Hepatocyte (in vitro differentiated cells): Measurements from ENCODE around the gene PIAS1. TPM values are rescaled to one million over a fixed set of nuclear protein-coding genes. Genes with fewer than 3 reads are reported as not detected.
A peak's percentile ranks its signal among the peaks of the same experiment; 100 is the strongest.

Source experiments
- DNase-seq: peaks from one replicate; pipeline ENCODE4 v3.0.0-alpha.2; 2016; ENCODE audit warnings: low spot score
- H2AFZ ChIP-seq: fragments of 200-600 bp; sonication (generic); 2 replicates; pipeline ENCODE4 v1.6.0; 2016; ENCODE audit warnings: antibody characterized with exemption, mild to moderate bottlenecking
- H3K27ac ChIP-seq: fragments of 200-600 bp; sonication (generic); 2 replicates; pipeline ENCODE4 v1.5.1; 2016; ENCODE audit warnings: mild to moderate bottlenecking
- H3K27me3 ChIP-seq: fragments of 200-600 bp; sonication (generic); 2 replicates; pipeline ENCODE4 v1.6.1; 2016
- H3K36me3 ChIP-seq: fragments of 200-600 bp; sonication (generic); replicated peaks from 2 replicates; pipeline ENCODE4 v1.5.1; 2016; ENCODE audit warnings: low read depth; ENCODE audit not compliant: insufficient read depth
- H3K4me1 ChIP-seq: fragments of 200-600 bp; sonication (generic); 2 replicates; pipeline ENCODE4 v1.5.1; 2016; ENCODE audit warnings: mild to moderate bottlenecking, moderate library complexity; ENCODE audit not compliant: insufficient read depth
- H3K4me2 ChIP-seq: fragments of 200-600 bp; sonication (generic); 2 replicates; pipeline ENCODE4 v1.6.0; 2016
- H3K4me3 ChIP-seq: fragments of 200-600 bp; sonication (generic); 2 replicates; pipeline ENCODE4 v1.5.1; 2016; ENCODE audit warnings: mild to moderate bottlenecking
- H3K79me2 ChIP-seq: fragments of 200-600 bp; sonication (generic); 2 replicates; pipeline ENCODE4 v1.6.0; 2017; ENCODE audit warnings: mild to moderate bottlenecking
- H3K9me2 ChIP-seq: fragments of 200-600 bp; sonication (generic); replicated peaks from 2 replicates; pipeline ENCODE4 v1.6.0; 2017; ENCODE audit warnings: mild to moderate bottlenecking; ENCODE audit not compliant: insufficient read depth
- H3K9me3 ChIP-seq: fragments of 200-600 bp; sonication (generic); 2 replicates; pipeline ENCODE4 v1.5.1; 2016; ENCODE audit warnings: low read depth, mild to moderate bottlenecking
- H4K20me1 ChIP-seq: fragments of 200-600 bp; sonication (generic); 2 replicates; pipeline ENCODE4 v1.6.0; 2016; ENCODE audit warnings: mild to moderate bottlenecking; ENCODE audit not compliant: insufficient read depth, poor library complexity, severe bottlenecking
- CTCF ChIP-seq: fragments of 200-600 bp; sonication (generic); IDR thresholded peaks from 2 replicates; pipeline ENCODE4 v1.5.1; 2016; ENCODE audit warnings: antibody characterized with exemption, mild to moderate bottlenecking; ENCODE audit not compliant: poor library complexity
- EZH2 ChIP-seq: fragments of 200-600 bp; sonication (generic); IDR thresholded peaks from 2 replicates; pipeline ENCODE4 v1.6.1; 2016; ENCODE audit warnings: antibody characterized with exemption, mild to moderate bottlenecking, borderline replicate concordance
- EZH2phosphoT487 ChIP-seq: fragments of 200-600 bp; sonication (generic); IDR thresholded peaks from one replicate; pipeline ENCODE4 v1.6.1; 2018; ENCODE audit warnings: antibody characterized with exemption, mild to moderate bottlenecking, low read depth, moderate library complexity; ENCODE audit not compliant: unreplicated experiment, severe bottlenecking
- WGBS: methylation state at CpG from one replicate; pipeline ENCODE4 v1.1.6; 2016; ENCODE audit warnings: low lambda C conversion rate; ENCODE audit errors: missing lambda C conversion rate; 5-methylcytosine and 5-hydroxymethylcytosine counted together
- polyA plus RNA-seq: library from polyadenylated mRNA; unstranded; fragments of >200 nt; fragmentation: Nextera tagmentation; extraction: Ambion mirVana; gene quantifications from 2 replicates; pipeline ENCODE4 v1.2.1, GENCODE V29; 2016
- total RNA-seq: library from RNA; depleted of rRNA; stranded (reverse); fragments of >200 nt; gene quantifications from 2 replicates; pipeline ENCODE4 v1.2.3, GENCODE V29; 2014

PIAS1 gene
- total and polyA plus RNA-seq, 2 experiments from 2014 or later, result 22.6 to 45.4 TPM

GRCh38 chr15:68014219-68014618, 39.9 kb upstream of the PIAS1 start:
- no peak for TF ChIP-seq CTCF
- TF ChIP-seq EZH2phosphoT487, result no peak
- no peak for TF ChIP-seq EZH2
- H3K4me2 ChIP-seq, result no peak overlapping the region
- WGBS, result 92% methylated on average over 1 of the region's 1 CpG
- H3K79me2 ChIP-seq, result no peaks in the 10 kb centered on the region
- no peaks in the 10 kb centered on the region for H3K4me1 ChIP-seq
- no peak for DNase-seq
- no peaks in the 10 kb centered on the region for H3K27me3 ChIP-seq
- no peak overlapping the region for H2AFZ ChIP-seq
- H3K9me2 ChIP-seq, result no peaks in the 10 kb centered on the region
- no peaks in the 10 kb centered on the region for H3K36me3 ChIP-seq
- no peaks in the 10 kb centered on the region for H4K20me1 ChIP-seq
- H3K27ac ChIP-seq, result no peak overlapping the region
- H3K4me3 ChIP-seq, result no peak overlapping the region
- no peaks in the 10 kb centered on the region for H3K9me3 ChIP-seq

GRCh38 chr15:68015244-68015643, 38.9 kb upstream of the PIAS1 start:
- Histone ChIP-seq H3K79me2 (no peaks in the 10 kb centered on the region), H3K27me3 (no peaks in the 10 kb centered on the region), H3K9me2 (no peaks in the 10 kb centered on the region), H3K36me3 (no peaks in the 10 kb centered on the region), H3K4me1 (no peaks in the 10 kb centered on the region), H3K27ac (no peak overlapping the region), H3K4me3 (no peak overlapping the region), H3K4me2 (no peak overlapping the region), H3K9me3 (no peaks in the 10 kb centered on the region), H2AFZ (no peak overlapping the region), H4K20me1 (no peaks in the 10 kb centered on the region)
- TF ChIP-seq EZH2phosphoT487, result no peak
- TF ChIP-seq CTCF, result no peak
- no peak for TF ChIP-seq EZH2
- 76% methylated on average over 3 of the region's 3 CpGs for WGBS
- no peak for DNase-seq

- Histone ChIP-seq H3K79me2 (no peaks in the 10 kb centered on the region), H4K20me1 (no peaks in the 10 kb centered on the region), H3K36me3 (no peaks in the 10 kb centered on the region), H3K4me2 (no peak overlapping the region), H3K4me1 (no peaks in the 10 kb centered on the region), H2AFZ (no peak overlapping the region), H3K27ac (peak overlapping the region; percentile 86), H3K9me3 (no peaks in the 10 kb centered on the region), H3K27me3 (no peaks in the 10 kb centered on the region), H3K9me2 (no peaks in the 10 kb centered on the region), H3K4me3 (no peak overlapping the region)
- peak; percentile 60 for DNase-seq
- TF ChIP-seq EZH2phosphoT487, result no peak
- no peak for TF ChIP-seq CTCF
- no peak for TF ChIP-seq EZH2
- 42% methylated on average over 6 of the region's 6 CpGs for WGBS
Observed at GRCh38 chr15:68017201-68017600, 36.9 kb upstream of the PIAS1 start.
